NCI-H460 (cell line): ENCODE data around the gene PKD1L1. TPM values are rescaled to one million over a fixed set of nuclear protein-coding genes. Genes with fewer than 3 reads are reported as not detected.

Source experiments
- DNase-seq: peaks from one replicate; pipeline ENCODE4 v3.0.0-alpha.2; 2016; ENCODE audit warnings: low read depth; ENCODE audit errors: extremely low read depth
- total RNA-seq: library from RNA; depleted of rRNA; stranded (reverse); fragments of >200 nt; shearing (Covaris generic); gene quantifications from 2 replicates; pipeline ENCODE4 v1.2.3, GENCODE V29; 2014

The PKD1L1 gene
- total RNA-seq, 1 experiment from 2014 or later, result 0.05 TPM

DNA sequence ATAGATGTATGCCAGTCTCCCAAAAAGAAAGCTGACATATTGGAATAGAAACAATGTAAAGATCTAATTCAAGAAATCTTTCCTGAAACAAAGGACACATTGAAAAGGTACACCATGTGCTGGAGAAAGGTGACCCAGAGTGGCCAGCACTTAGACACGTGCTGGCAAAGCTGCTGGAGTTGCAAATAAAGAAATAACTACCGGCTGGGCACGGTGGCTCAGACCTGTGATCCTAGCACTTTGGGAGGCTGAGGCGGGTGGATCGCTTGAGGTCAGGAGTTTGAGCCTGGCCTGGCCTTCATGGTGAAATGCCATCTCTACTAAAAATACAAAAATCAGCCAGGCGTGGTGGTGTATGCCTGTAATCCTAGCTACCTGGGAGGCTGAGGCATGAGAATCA, 35.9 kb downstream of the PKD1L1 start:
- no peak for DNase-seq

GRCh38 chr7:47908720-47909119, 39.5 kb downstream of the PKD1L1 start:
- no peak for DNase-seq

GRCh38 chr7:47907981-47908616, 40.2 kb downstream of the PKD1L1 start:
- DNase-seq, result no peak

GRCh38 chr7:47906883-47907282, 41.4 kb downstream of the PKD1L1 start:
- DNase-seq, result no peak

DNA sequence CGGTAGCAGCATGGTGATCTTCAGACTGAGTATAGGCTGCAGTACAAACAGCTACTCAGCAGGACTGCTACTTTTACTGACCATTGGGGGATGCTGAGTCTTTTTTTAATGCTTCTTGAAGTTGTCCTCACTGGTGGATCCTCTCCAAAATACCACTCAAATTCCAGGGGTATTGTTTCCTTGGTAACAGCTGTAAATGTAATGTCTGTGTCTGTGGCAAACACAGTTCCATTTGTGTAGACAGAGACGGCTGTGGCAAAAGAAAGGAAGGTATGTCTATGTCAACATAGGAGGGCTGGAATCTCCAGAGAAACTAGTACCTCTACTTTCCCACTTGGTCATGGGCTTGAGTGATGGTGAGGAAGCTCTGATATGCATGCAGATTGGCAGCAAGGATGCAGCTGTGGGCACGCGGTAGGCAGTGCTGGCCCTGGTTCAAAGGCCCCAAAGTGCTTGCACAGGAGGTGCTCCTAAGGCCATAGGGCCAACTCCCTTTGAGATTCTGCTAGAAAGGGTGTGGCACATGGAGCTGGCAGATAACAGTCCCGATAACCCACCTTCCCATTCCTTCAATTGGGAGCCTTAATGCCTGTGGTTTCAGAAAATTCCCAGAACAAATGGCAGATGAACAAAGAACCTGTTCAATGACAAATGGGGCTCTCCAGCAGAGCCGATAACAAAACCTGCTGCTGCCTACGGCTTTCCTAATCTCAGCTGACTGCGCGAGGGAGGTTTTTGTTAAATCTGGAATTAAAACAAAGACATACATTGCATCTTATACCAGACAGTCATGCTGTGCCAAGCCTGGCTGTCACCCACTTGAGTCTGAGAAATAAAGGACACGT, 43.0 kb downstream of the PKD1L1 start:
- DNase-seq, result no peak

- no peak for DNase-seq
Observed at GRCh38 chr7:47902013-47902412, 46.3 kb downstream of the PKD1L1 start.

GRCh38 chr7:47901542-47901941, 46.7 kb downstream of the PKD1L1 start:
- DNase-seq, result no peak

DNA sequence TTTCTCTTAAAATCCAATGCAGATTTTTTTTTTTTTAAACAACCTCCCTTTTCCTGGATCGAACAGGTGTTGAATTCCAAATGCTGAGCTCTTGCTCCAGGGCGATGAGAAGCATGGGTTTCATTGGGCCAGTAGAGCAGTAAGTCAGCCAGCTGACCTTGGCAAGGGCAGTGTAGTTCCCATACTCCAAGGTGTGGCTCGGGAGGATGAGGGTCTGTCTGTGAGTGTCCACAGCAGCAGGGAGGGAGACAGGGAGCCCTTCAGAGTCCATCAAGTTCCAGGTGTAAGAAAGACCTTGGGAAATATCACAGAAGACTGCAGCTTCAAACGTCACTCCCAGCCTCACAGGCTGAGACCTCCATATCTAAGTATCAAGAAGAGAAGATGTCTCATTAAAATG, 50.4 kb downstream of the PKD1L1 start:
- no peak for DNase-seq

- no peak for DNase-seq
Observed at GRCh38 chr7:47896809-47897423, 51.4 kb downstream of the PKD1L1 start.

- DNase-seq, result no peak
Observed at GRCh38 chr7:47895026-47895425, 53.2 kb downstream of the PKD1L1 start.

DNA sequence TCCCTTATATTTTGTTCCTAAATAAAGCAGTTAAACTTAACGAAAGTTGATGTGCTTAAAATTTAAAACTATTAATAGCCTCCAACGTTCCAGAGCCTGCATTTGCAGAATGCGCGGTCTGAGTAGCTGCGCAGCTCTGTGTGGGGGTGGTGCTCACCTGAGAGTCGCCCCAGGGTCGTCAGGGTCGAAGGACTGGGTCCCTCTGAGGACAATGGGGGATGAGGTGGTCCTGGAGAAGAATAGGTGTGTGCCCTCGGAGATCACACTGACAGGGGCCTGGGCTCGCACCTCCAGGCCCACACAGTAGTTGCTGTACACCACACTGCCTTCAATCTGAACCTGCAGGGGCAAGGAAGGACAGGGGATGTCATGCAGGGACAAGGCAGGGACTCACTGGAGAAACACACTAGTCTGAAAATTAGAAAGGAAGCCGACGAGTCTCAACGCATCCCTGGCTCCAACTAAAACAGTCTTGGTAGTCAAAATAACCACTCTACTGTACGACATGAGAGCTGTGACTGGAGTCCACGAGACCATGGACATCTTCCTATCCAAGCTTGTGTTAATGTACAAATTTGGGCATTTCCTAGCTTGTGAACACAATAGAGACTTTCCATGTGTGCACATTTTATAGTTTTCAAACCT, 54.4 kb downstream of the PKD1L1 start:
- no peak for DNase-seq

DNA sequence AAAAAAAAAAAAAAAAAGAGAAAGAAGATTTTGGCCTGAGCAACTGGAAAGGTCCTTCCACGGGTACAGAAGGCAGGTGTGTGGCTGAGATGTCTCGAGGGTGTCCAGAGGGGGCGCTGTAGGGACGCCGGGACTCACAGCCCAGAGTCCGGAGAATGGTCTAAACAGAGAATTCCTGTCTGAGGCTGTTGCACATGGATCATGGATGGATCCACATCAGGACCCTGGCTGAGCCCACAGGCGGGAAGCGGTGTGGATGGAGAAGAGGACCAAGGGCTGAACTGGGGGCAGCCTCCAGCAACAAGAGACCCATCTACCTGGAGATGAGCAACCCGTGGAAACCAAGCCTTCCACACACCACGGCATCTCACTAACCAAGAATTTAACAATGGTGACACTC, 55.0 kb downstream of the PKD1L1 start:
- DNase-seq, result peak; percentile 4

GRCh38 chr7:47890606-47891005, 57.7 kb downstream of the PKD1L1 start:
- no peak for DNase-seq

DNA sequence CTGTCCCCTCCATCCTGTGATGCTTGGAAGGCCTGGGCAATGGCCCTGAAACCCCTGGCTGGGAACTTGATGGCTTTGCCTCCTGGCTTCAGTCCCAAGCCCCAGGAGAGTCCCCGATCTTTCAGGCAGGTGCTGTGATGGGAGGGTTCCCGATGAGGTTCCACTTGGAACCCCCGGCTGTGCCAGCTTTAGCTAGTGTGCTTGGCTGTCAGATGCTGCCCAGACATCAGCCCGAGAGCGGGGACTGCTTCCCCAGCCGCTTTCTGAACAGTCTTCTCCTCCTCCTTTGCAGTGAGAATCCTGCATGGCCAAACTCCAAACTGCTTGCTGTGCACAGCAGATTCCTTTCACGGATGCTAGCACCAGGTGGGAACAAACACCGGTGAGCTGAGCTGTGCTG, 58.1 kb downstream of the PKD1L1 start:
- DNase-seq, result no peak

DNA sequence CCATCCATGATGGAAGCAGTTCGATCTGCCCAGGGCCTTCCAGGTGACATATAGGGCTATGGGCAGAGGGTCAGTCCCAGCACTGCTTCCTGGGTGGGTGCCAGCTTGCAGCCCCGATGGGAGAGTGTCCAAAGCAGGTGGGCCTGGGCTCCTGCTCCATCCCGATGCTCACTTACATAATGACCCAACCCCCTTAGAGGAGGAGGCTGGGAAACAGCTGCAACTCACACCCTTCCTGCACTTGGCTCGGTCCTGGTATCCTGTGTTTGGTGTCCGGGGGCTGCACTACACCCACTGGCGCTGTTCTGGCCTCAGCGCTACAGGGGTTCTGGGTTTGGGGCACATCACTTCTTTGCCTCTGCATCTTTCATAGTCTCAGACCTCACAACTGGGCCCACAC, 58.5 kb downstream of the PKD1L1 start:
- no peak for DNase-seq

- no peak for DNase-seq
Observed at GRCh38 chr7:47888371-47889265, 59.6 kb downstream of the PKD1L1 start.

- DNase-seq, result no peak
Observed at GRCh38 chr7:47887016-47887640, 61.1 kb downstream of the PKD1L1 start.

DNA sequence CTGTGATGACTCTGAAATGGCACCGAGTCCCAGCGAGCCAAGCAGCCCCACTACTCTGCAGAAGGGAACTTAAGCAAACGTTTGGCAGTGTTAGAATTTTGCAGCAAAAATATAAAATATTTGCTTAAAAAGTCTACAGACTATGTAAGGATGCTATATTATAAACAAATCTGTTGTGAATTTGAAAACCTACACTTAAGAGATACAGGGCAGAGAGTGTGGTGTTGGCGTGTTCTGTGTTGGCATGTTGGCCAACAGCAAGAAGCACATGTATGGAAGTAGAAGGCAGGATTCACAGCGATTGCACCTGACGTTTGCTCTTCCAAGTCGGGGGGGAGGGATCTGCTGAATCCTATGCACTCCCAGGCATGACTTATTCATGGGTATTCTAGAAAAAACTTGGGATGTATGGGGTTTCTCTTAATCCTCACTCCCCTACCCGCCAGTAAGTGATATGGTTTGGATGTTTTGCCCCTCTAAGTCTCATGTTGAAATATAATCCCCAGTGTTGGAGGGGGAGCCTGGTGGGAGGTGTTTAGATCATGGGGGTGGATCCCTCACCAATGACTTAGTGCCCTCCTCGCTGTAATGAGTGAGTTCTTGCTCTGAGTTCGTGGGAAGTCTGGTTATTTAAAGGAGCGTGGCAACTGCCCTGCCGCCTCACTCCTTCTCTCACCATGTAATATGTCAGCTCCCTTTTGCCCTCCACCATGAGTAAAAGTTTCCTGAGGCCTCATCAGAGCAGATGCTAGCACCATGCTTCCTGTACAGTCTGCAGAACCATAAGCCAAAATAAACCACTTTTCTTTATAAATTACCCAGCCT, 62.1 kb downstream of the PKD1L1 start:
- no peak for DNase-seq
